Measurements from ENCODE around the gene ZFAND2A.

The ZFAND2A gene

GRCh38 chr7:1125603-1125969 lies 34.4 kb downstream of the ZFAND2A start:
- TF ChIP-seq REST (IDR thresholded peaks at IDR 0.05; ENCODE audit: low read depth) (no peak), EP300 (IDR thresholded peaks at IDR 0.05; ENCODE audit: borderline replicate concordance) (no peak), YY1 (IDR thresholded peaks at IDR 0.05; ENCODE audit: low read depth) (no peak), ZBTB7A (IDR thresholded peaks at IDR 0.05; ENCODE audit: low read depth) (no peak), TAF1 (IDR thresholded peaks at IDR 0.05; ENCODE audit: low read depth) (no peak), CREB1 (IDR thresholded peaks at IDR 0.05; ENCODE audit: low read depth) (no peak), EGR1 (IDR thresholded peaks at IDR 0.05) (no peak), TCF12 (IDR thresholded peaks at IDR 0.05; ENCODE audit: low read depth) (no peak), USF1 (IDR thresholded peaks at IDR 0.05) (no peak), RAD21 (IDR thresholded peaks at IDR 0.05; ENCODE audit: low read depth) (no peak), CEBPB (IDR thresholded peaks at IDR 0.05) (no peak), NFIC (IDR thresholded peaks at IDR 0.05) (no peak), FOXM1 (IDR thresholded peaks at IDR 0.05; ENCODE audit: borderline replicate concordance, low read depth) (no peak), MAX (IDR thresholded peaks at IDR 0.05) (no peak)

GRCh38 chr7:1124816-1125602 lies 35.0 kb downstream of the ZFAND2A start:
- TF ChIP-seq USF1 (IDR thresholded peaks at IDR 0.05) (0 out of 2 replicates have a peak, but pooled peaks have one; percentile 14), TAF1 (IDR thresholded peaks at IDR 0.05; ENCODE audit: low read depth) (no peak), ZBTB7A (IDR thresholded peaks at IDR 0.05; ENCODE audit: low read depth) (0 out of 2 replicates have a peak, but pooled peaks have one; percentile 66), EP300 (IDR thresholded peaks at IDR 0.05; ENCODE audit: borderline replicate concordance) (peak; percentile 47; the same call in 1 of the 2 replicates), YY1 (IDR thresholded peaks at IDR 0.05; ENCODE audit: low read depth) (peak; percentile 36; the same call in 1 of the 2 replicates), TCF12 (IDR thresholded peaks at IDR 0.05; ENCODE audit: low read depth) (peak; percentile 70), TEAD4 (IDR thresholded peaks at IDR 0.05) (peak; percentile 48; the same call in 1 of the 2 replicates), CREB1 (IDR thresholded peaks at IDR 0.05; ENCODE audit: low read depth) (no peak), EGR1 (IDR thresholded peaks at IDR 0.05) (peak; percentile 92), NFIC (IDR thresholded peaks at IDR 0.05) (no peak; the same call in 1 of the 2 replicates), CEBPB (IDR thresholded peaks at IDR 0.05) (no peak), RAD21 (IDR thresholded peaks at IDR 0.05; ENCODE audit: low read depth) (no peak), FOXM1 (IDR thresholded peaks at IDR 0.05; ENCODE audit: borderline replicate concordance, low read depth) (no peak), MAX (IDR thresholded peaks at IDR 0.05) (peak; percentile 67; the same call in 1 of the 2 replicates)

GRCh38 chr7:1124164-1124563 lies 35.8 kb downstream of the ZFAND2A start:
- TF ChIP-seq MAX (IDR thresholded peaks at IDR 0.05) (no peak), YY1 (IDR thresholded peaks at IDR 0.05; ENCODE audit: low read depth) (no peak), TCF12 (IDR thresholded peaks at IDR 0.05; ENCODE audit: low read depth) (no peak), FOXM1 (IDR thresholded peaks at IDR 0.05; ENCODE audit: borderline replicate concordance, low read depth) (no peak), TAF1 (IDR thresholded peaks at IDR 0.05; ENCODE audit: low read depth) (no peak), REST (IDR thresholded peaks at IDR 0.05; ENCODE audit: low read depth) (no peak), EP300 (IDR thresholded peaks at IDR 0.05; ENCODE audit: borderline replicate concordance) (no peak), CEBPB (IDR thresholded peaks at IDR 0.05) (no peak), ZBTB7A (IDR thresholded peaks at IDR 0.05; ENCODE audit: low read depth) (no peak), USF1 (IDR thresholded peaks at IDR 0.05) (no peak), TEAD4 (IDR thresholded peaks at IDR 0.05) (no peak), CREB1 (IDR thresholded peaks at IDR 0.05; ENCODE audit: low read depth) (no peak), EGR1 (IDR thresholded peaks at IDR 0.05) (no peak), RAD21 (IDR thresholded peaks at IDR 0.05; ENCODE audit: low read depth) (no peak), NFIC (IDR thresholded peaks at IDR 0.05) (no peak)

- no peak for TF ChIP-seq REST (IDR thresholded peaks at IDR 0.05; ENCODE audit: low read depth)
- TF ChIP-seq CREB1 (IDR thresholded peaks at IDR 0.05; ENCODE audit: low read depth) = no peak
- TF ChIP-seq NFIC (IDR thresholded peaks at IDR 0.05) = no peak
- no peak for TF ChIP-seq TCF12 (IDR thresholded peaks at IDR 0.05; ENCODE audit: low read depth)
- TF ChIP-seq USF1 (IDR thresholded peaks at IDR 0.05) = no peak
- TF ChIP-seq RAD21 (IDR thresholded peaks at IDR 0.05; ENCODE audit: low read depth) = peak; percentile 42; the same call in 1 of the 2 replicates
- peak; percentile 25; the same call in 1 of the 2 replicates for TF ChIP-seq TAF1 (IDR thresholded peaks at IDR 0.05; ENCODE audit: low read depth)
- no peak for TF ChIP-seq EGR1 (IDR thresholded peaks at IDR 0.05)
- no peak for TF ChIP-seq CEBPB (IDR thresholded peaks at IDR 0.05)
- no peak for TF ChIP-seq ZBTB7A (IDR thresholded peaks at IDR 0.05; ENCODE audit: low read depth)
- no peak for TF ChIP-seq EP300 (IDR thresholded peaks at IDR 0.05; ENCODE audit: borderline replicate concordance)
- TF ChIP-seq MAX (IDR thresholded peaks at IDR 0.05) = peak; percentile 46
- no peak for TF ChIP-seq TEAD4 (IDR thresholded peaks at IDR 0.05)
These were observed 36.3 kb downstream of the ZFAND2A start for GRCh38 chr7:1123715-1124114.

All from Ishikawa (cell line).